HL-60 (cell line): ENCODE measurements around the gene ATP6V0D1.

Experiments
- POLR2AphosphoS5 ChIP-seq: IDR thresholded peaks from 2 replicates; pipeline ENCODE4 v1.6.1; 2012; ENCODE audit warnings: low read depth
- REST ChIP-seq: IDR thresholded peaks from 2 replicates; pipeline ENCODE4 v1.6.1; 2012; ENCODE audit warnings: low read depth; ENCODE audit not compliant: insufficient replicate concordance
- TF ChIP-seq, protein P1 (sequence below): IDR thresholded peaks from one replicate; pipeline ENCODE4 v1.5.1; 2011; ENCODE audit warnings: low read length, control low read depth, inconsistent platforms; ENCODE audit not compliant: insufficient read depth

DNA sequence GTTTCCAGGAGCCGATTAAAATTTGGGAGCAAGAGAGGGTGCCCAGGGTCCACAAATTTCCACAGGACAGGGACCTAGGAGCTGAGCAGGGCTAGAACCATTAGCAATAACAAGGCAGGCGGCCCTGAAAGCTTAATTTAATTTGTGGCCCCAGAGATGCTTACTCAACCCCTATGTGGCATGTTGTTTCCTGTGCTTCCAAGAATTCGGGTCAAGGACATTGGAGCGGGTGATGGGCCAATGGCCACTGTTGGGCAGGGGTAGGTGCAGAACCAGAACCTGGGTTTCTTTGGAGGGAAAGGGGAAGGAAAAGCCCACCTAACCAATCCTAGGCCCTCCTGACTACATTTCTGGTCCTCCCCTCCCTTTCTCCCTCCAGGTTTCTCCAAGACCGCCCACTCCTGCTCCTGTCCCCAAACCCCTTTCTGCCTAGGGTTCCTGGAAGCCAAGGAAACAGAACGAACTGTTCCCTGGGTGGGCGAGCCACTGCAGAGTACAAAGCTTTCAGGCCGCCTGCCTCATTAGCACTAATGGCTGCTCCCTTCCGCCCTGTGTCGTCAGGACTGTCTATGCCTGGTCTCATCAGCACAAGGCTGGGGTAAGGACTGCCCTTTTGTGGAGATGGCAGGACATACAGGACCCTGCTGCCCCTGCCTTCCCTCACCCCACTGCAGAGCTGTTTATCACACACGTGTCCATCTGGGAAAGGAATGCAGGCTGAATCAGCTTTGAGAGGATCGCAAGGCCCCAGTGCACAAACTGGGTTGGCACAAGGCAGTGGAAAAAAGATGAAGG is 3.0 kb upstream of the ATP6V0D1 start:
- TF ChIP-seq, protein P1, sequence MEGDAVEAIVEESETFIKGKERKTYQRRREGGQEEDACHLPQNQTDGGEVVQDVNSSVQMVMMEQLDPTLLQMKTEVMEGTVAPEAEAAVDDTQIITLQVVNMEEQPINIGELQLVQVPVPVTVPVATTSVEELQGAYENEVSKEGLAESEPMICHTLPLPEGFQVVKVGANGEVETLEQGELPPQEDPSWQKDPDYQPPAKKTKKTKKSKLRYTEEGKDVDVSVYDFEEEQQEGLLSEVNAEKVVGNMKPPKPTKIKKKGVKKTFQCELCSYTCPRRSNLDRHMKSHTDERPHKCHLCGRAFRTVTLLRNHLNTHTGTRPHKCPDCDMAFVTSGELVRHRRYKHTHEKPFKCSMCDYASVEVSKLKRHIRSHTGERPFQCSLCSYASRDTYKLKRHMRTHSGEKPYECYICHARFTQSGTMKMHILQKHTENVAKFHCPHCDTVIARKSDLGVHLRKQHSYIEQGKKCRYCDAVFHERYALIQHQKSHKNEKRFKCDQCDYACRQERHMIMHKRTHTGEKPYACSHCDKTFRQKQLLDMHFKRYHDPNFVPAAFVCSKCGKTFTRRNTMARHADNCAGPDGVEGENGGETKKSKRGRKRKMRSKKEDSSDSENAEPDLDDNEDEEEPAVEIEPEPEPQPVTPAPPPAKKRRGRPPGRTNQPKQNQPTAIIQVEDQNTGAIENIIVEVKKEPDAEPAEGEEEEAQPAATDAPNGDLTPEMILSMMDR, result no peak
- no peak for TF ChIP-seq REST
- TF ChIP-seq POLR2AphosphoS5, result no peak
